Endothelial cell of umbilical vein (primary cell): ENCODE measurements around the gene NAXE. TPM values are rescaled to one million over a fixed set of nuclear protein-coding genes. Genes with fewer than 3 reads are reported as not detected.

Source experiments
- BruUV-seq: library from RNA; stranded (reverse); fragments of 400-500 nt; replicated peaks from 2 replicates; lab custom pipeline; 2021; lab: Mats Ljungman, UMichigan
- CTCF ChIA-PET: fragments of 300-600, 350-600 bp; sonication (Branson Sonifier 250); formaldehyde crosslinking; loops from one replicate; lab custom pipeline; 2021; ENCODE audit warnings: antibody characterized with exemption, inconsistent platforms; lab: Charles Lee
- POLR2A ChIA-PET: fragments of 300-600, 350-600 bp; sonication (Branson Sonifier 250); formaldehyde crosslinking; loops from one replicate; lab custom pipeline; 2021; ENCODE audit warnings: antibody characterized with exemption, inconsistent platforms; lab: Charles Lee
- DNase-seq: peaks from one replicate; pipeline ENCODE4 v3.0.0-alpha.2; 2011; ENCODE audit warnings: low read depth, low spot score
- FAIRE-seq: peaks from 2 replicates; lab custom pipeline; 2011; peaks lifted over from hg19 to GRCh38; lab: Jason Lieb, UNC
- H2AFZ ChIP-seq: 2 replicates; pipeline ENCODE4 v1.6.0; 2012; ENCODE audit warnings: low read depth, low read length, control low read depth, inconsistent platforms
- H3K27ac ChIP-seq: 2 replicates; pipeline ENCODE4 v1.5.1; 2011; ENCODE audit warnings: low read depth, mild to moderate bottlenecking, control low read depth, low read length, moderate library complexity; ENCODE audit not compliant: insufficient read depth
- H3K27me3 ChIP-seq, 2 experiments: 2 replicates each; pipeline versions ENCODE4 v1.6.0 to v1.6.1; 2011; ENCODE audit warnings: low read length in 2 of 2, mixed read lengths in 1 of 2; ENCODE audit not compliant: control insufficient read depth in 2 of 2, insufficient read depth in 2 of 2
- H3K36me3 ChIP-seq, 2 experiments: 2 replicates in 1 of 2; 3 replicates in 1 of 2; pipeline ENCODE4 v1.5.1; 2011; ENCODE audit warnings: low read length in 2 of 2, mild to moderate bottlenecking in 1 of 2, moderate library complexity in 1 of 2; ENCODE audit not compliant: control insufficient read depth in 2 of 2, insufficient read depth in 2 of 2; ENCODE audit errors: extremely low read depth in 1 of 2
- H3K4me1 ChIP-seq: 3 replicates; pipeline ENCODE4 v1.5.1; 2011; ENCODE audit warnings: mild to moderate bottlenecking, low read length; ENCODE audit not compliant: control insufficient read depth, insufficient read depth; ENCODE audit errors: extremely low read depth
- H3K4me2 ChIP-seq: 2 replicates; pipeline ENCODE4 v1.6.1; 2011; ENCODE audit warnings: low read length, control low read depth, mixed read lengths; ENCODE audit not compliant: insufficient read depth
- H3K4me3 ChIP-seq, 3 experiments: fragments of 200-600 bp in 1 of 3; sonication (generic), shearing (Covaris generic) in 1 of 3; replicated peaks in 1 of 3; 2 replicates each; pipeline ENCODE4 v1.5.1; 2011 to 2016; ENCODE audit warnings: control low read depth in 3 of 3, low read length in 3 of 3, mild to moderate bottlenecking in 2 of 3, inconsistent platforms in 1 of 3, low read depth in 1 of 3, moderate library complexity in 1 of 3; ENCODE audit not compliant: insufficient read depth in 1 of 3
- H3K79me2 ChIP-seq: 2 replicates; pipeline ENCODE4 v1.6.0; 2012; ENCODE audit warnings: low read length, inconsistent platforms; ENCODE audit not compliant: control insufficient read depth, insufficient read depth
- H3K9ac ChIP-seq: replicated peaks from 2 replicates; pipeline ENCODE3; 2011; ENCODE audit warnings: low read length, control low read depth; ENCODE audit not compliant: insufficient read depth; ENCODE audit errors: extremely low read depth
- H3K9me1 ChIP-seq: replicated peaks from 3 replicates; pipeline ENCODE4 v1.6.0; 2011; ENCODE audit warnings: mild to moderate bottlenecking, low read length; ENCODE audit not compliant: control insufficient read depth, insufficient read depth; ENCODE audit errors: extremely low read depth
- H3K9me3 ChIP-seq: replicated peaks from 2 replicates; pipeline ENCODE4 v1.5.1; 2012; ENCODE audit warnings: low read length, inconsistent platforms; ENCODE audit not compliant: control insufficient read depth, insufficient read depth
- H4K20me1 ChIP-seq: replicated peaks from 2 replicates; pipeline ENCODE3; 2011; ENCODE audit warnings: mild to moderate bottlenecking, low read length; ENCODE audit not compliant: control insufficient read depth, insufficient read depth; ENCODE audit errors: extremely low read depth
- CTCF ChIP-seq, 2 donors: IDR thresholded peaks; 1 replicate in 1 of 2; 2 replicates in 1 of 2; pipeline ENCODE4 v1.5.1; 2011; ENCODE audit warnings: low read length in 2 of 2, mild to moderate bottlenecking in 2 of 2, moderate library complexity in 2 of 2, control low read depth in 1 of 2, inconsistent platforms in 1 of 2, low read depth in 1 of 2; ENCODE audit not compliant: insufficient read depth in 1 of 2; ENCODE audit errors: extremely low read depth in 1 of 2
- EZH2 ChIP-seq: IDR thresholded peaks from 2 replicates; pipeline ENCODE4 v1.6.1; 2012; ENCODE audit warnings: borderline replicate concordance, low read depth, mild to moderate bottlenecking, moderate library complexity, low read length, inconsistent platforms; ENCODE audit not compliant: severe bottlenecking
- FOS ChIP-seq: IDR thresholded peaks from 2 replicates; pipeline ENCODE4 v1.6.1; 2011; ENCODE audit warnings: mild to moderate bottlenecking, low read length, moderate library complexity, borderline replicate concordance; ENCODE audit not compliant: insufficient read depth
- GATA2 ChIP-seq: IDR thresholded peaks from 2 replicates; pipeline ENCODE4 v1.7.0; 2011; ENCODE audit warnings: low read depth, mild to moderate bottlenecking, moderate library complexity, mixed read lengths, low read length; ENCODE audit not compliant: insufficient read length, insufficient read depth
- JUN ChIP-seq: IDR thresholded peaks from 2 replicates; pipeline ENCODE4 v1.6.1; 2011; ENCODE audit warnings: borderline replicate concordance, low read depth; ENCODE audit not compliant: insufficient read length, insufficient read depth
- MYC ChIP-seq: IDR thresholded peaks from one replicate; pipeline ENCODE4 v1.6.1; 2011; ENCODE audit warnings: mild to moderate bottlenecking, low read depth, low read length
- POLR2A ChIP-seq: IDR thresholded peaks from 2 replicates; pipeline ENCODE4 v1.6.1; 2012; ENCODE audit warnings: low read depth, mild to moderate bottlenecking, control low read depth, low read length
- POLR2AphosphoS5 ChIP-seq: IDR thresholded peaks from 2 replicates; pipeline ENCODE4 v1.6.1; 2012; ENCODE audit warnings: low read depth, mild to moderate bottlenecking, control low read depth, low read length, moderate library complexity; ENCODE audit not compliant: insufficient read depth
- dilution Hi-C: fragments of 300-500 bp; cut with MboI; formaldehyde crosslinking; loops from one replicate; pipeline ENCODE4 v1.15.0; 2019; ENCODE audit warnings: low sequenced_read_pairs; ENCODE audit not compliant: extremely low pct_ligation_motif_present
- intact Hi-C: fragments of 100-400 bp; cut with micrococcal nuclease; formaldehyde crosslinking; loops from one replicate; pipeline ENCODE4 v1.10.0; 2022
- polyA plus RNA-seq, 4 experiments: library from polyadenylated mRNA; depleted of rRNA in 3 of 4; stranded (reverse) in 3 of 4; unstranded in 1 of 4; fragments of >200 nt; gene quantifications; 2 replicates each; pipeline versions ENCODE4 v1.2.1 to v1.2.3, GENCODE V29; 2011 to 2012; ENCODE audit warnings: missing spikeins in 1 of 4
- total RNA-seq: library from RNA; stranded (reverse); gene quantifications from 2 replicates; pipeline ENCODE4 v1.2.3, GENCODE V29; 2021
- TF ChIP-seq, protein P1 (sequence below): IDR thresholded peaks from 2 replicates; pipeline ENCODE4 v1.6.1; 2011; ENCODE audit not compliant: insufficient read depth, insufficient read length

Gene NAXE
- total and polyA plus RNA-seq, 2 donors (not counting 3 experiments of a cell fraction or from before 2014, with no cell fraction given): 76.2 to 187 TPM

- Histone ChIP-seq H3K4me2 (no peak overlapping the region), H3K4me3 (no peak overlapping the region), H3K9ac (no peak overlapping the region), H3K9me3 (no peaks in the 10 kb centered on the region), H3K27me3 (no peaks in the 10 kb centered on the region), H3K4me1 (no peaks in the 10 kb centered on the region), H4K20me1 (no peaks in the 10 kb centered on the region), H3K36me3 (peaks cover 11 to 17% of the 10 kb centered on the region in 2 experiments), H3K27ac (no peak overlapping the region), H3K9me1 (no peaks in the 10 kb centered on the region), H2AFZ (no peak overlapping the region), H3K79me2 (no peaks in the 10 kb centered on the region)
- intact Hi-C loops: no loop called here
- dilution Hi-C loops: no loop called here
- ChIA-PET POLR2A (no interaction called here), CTCF (interaction anchor here (0.7 to 1.6 kb wide), 4 partner anchors 12 to 52 kb away, joined by 3 to 6 read pairs (median 3); no protein-coding TSS in a partner anchor)
- FAIRE-seq: no peak
- TF ChIP-seq MYC (no peak), FOS (no peak), POLR2AphosphoS5 (no peak), EZH2 (no peak), JUN (no peak), POLR2A (no peak), GATA2 (no peak), CTCF (IDR thresholded peaks at IDR 0.05; ENCODE audit: extremely low read depth in 1 of 2, insufficient read depth in 1 of 2, low read depth in 1 of 2, low read length in 2 of 2) (no peak)
- TF ChIP-seq, protein P1, sequence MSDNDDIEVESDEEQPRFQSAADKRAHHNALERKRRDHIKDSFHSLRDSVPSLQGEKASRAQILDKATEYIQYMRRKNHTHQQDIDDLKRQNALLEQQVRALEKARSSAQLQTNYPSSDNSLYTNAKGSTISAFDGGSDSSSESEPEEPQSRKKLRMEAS: no peak
- no peak for DNase-seq
- BruUV-seq: no TSS peak
These were observed 35.2 kb upstream of the NAXE start for GRCh38 chr1:156556354-156556753.
